HG03095 (cell line): ENCODE data around the gene WDR90.

Source experiments
- ATAC-seq: cut with Tn5 transposase; IDR thresholded peaks from one replicate; pipeline ENCODE4 v1.9.1; 2021; ENCODE audit warnings: moderate library complexity; ENCODE audit not compliant: unreplicated experiment

The WDR90 gene

DNA sequence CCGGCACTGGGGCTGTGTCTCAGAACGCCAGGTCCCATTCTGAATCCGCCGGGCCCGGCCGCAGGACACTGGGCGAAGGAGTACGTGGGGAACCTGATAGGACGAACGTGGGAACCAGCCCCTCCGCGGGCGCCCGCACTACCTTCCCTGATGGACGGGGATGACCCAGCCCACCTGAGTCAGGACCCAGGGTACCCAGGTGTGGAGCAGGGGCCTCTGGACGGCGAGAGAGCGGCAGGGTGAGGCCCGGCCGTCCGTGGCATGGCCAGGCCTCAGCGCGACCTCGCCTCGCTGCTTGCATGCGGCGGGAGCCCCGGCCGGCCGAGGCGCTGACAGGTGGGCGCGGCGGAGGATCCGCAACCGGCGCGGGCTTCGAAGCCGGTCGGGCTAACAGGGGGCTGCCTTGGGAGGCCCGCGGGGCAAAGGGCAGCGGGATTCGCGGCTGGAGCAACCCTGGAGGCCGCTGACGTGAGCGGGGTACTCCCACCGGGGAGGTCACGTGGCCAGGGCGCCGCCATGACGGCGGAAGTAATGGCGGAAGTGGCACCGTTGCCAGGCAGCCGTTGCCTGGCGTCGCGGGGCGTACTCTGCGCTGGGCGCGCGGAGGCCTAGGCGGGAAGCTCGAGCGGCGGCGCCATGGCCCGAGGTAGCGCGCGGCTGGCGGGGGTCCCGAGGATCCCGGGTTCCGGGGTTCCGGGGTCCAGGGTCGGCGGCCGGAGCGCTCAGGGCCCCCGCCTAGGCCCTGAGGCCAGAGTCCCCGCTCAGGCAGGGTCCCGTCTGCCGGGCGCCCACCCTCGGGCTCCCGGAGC is at the start of gene WDR90:
Gene WDR90, plus strand, starts transcription at position 585 of the 809 bp plus-strand sequence. Its CDS starts 52 bp downstream, at position 637.
- ATAC-seq = peak; percentile 64

DNA sequence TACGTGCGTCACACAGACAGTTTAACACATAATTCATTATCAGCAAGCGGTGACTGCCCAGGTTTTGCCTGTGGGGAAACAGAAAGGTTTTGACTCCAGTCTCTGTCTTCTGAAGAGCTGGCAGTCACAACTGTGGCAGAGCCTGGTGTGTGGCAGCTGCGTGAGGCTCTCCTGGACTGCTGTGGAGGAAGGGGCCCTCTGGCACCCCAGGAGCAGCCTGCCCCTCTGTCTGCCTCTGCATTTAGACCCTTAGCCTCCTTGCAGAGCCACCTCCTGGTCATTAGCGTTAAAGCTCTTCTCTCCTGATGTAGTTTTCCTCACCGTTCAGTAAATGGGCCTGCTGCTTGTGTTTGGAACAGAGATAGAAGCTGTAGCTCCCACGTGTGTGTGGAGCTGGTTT is 48.4 kb upstream of the WDR90 start:
- no peak for ATAC-seq

DNA sequence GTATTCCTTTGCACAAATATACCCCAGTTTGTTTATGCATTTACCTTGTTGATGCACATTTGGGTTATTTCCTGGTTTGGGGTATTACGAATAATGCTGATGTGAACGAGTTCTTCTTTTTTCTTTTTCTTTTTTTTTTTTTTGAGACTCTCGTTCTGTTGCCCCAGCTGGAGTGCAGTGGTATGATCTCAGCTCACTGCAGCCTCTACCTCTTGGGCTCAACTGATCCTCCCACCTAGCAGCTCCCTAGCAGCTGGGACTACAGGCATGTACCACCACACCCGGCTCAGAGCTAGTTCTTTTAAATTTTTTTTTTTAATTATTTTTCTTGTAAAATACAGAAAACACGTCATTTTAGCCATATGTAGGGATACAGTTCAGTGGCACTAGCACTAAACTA is 45.2 kb upstream of the WDR90 start:
- ATAC-seq = no peak

- no peak for ATAC-seq
These were observed 42.4 kb upstream of the WDR90 start for GRCh38 chr16:606656-607307.

DNA sequence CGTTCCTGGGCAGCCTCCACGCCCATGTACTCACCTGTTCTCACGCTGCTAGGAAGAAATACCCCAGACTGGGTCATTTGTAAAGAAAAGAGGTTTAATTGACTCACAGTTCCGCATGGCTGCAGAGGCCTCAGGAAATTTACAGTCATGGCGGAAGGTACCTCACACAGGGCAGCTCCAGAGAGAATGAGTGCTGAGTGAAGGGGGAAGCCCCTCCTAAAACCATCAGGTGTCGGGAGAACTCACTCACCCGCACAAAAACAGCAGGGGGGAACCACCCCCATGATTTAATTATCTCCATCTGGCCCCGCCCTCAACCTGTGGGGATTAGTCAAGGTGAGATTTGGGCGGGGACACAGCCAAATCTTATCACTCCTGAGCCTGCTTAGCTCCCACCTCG is 41.1 kb upstream of the WDR90 start:
- ATAC-seq = no peak

GRCh38 chr16:609316-609715 is 39.8 kb upstream of the WDR90 start:
- no peak for ATAC-seq

- no peak for ATAC-seq
These were observed 39.2 kb upstream of the WDR90 start for GRCh38 chr16:609984-610383.

DNA sequence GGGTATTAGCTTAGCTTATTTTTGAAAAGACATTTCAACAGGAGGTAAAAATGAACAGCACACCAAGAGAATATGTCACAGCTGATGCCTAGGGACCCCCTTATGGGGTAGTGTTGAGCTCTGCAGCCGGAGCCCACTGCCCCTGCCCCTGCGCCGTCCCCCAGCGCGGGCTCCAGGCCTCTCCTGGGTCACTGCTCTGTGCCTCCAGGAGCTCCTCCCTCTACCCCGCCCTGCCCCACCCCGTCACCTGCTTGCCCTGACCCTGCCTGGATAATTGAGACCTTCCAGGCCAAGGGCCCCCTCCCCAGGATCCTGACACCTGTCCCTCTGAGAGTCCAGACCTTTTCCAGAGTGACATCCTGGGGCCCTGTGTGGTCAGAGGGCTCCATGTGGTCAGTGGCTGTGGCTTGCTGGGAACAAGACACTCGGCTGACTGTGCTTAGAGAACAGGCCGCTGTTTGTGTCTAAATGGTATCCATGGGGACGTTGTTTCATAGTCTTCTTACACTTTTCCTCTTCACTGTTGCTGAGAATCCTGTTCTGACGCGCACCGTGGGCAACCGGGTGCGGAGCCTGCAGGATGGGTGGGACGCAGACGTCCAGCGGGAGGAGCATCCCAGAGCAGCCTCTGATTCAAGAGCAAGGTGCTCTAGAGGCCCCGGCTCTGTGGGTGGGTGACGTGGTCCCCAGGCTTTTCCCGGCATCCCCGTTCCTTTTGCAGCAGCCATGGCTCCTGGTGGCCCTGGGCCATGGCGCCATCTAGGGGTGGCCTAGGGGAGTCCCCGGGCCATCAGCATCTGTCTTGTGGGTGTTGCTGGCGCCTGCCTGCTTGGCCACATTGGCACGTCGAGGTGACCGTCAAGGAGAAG is 38.4 kb upstream of the WDR90 start:
- no peak for ATAC-seq

DNA sequence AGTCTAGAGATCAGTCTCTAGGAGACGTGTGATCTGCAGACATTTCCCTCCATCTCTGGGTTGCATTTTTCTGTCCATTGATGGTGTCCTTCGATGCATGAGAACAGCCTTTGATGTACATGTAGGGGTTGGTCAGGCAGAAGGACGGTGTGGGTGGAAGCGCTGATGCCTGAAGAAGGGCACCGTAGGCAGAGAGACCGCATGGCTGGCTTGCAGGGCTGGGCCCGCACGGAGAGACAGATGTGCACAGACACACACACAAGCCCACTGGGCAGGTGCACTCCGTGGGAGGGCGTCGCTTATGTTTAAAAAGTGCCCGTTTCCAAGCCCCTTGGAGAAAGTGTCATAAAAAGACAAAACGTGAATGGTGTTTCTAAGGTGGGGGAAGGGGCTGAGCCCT is 34.0 kb upstream of the WDR90 start:
- ATAC-seq = no peak

- no peak for ATAC-seq
These were observed 32.2 kb upstream of the WDR90 start for GRCh38 chr16:616733-617586.

DNA sequence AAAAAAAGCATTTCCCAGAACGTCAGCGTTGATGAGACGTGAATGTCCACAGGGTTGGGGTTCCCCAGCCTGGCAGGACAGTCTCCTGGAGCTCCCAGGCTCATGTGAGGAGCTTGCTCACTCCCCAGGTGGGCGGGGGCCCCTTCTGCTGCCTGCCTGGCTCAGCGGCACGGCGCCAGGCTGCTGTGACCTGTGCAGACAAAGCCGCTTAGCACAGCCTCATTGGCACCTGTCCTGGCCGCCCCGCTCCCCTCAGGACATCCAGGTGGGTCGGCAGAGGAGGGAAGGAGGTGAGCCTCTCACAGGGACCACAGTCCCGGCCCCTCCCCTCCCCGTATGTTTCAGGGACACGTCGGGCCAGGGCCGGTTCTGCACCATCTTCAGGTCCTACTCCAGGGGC is 31.3 kb upstream of the WDR90 start:
- no peak for ATAC-seq

DNA sequence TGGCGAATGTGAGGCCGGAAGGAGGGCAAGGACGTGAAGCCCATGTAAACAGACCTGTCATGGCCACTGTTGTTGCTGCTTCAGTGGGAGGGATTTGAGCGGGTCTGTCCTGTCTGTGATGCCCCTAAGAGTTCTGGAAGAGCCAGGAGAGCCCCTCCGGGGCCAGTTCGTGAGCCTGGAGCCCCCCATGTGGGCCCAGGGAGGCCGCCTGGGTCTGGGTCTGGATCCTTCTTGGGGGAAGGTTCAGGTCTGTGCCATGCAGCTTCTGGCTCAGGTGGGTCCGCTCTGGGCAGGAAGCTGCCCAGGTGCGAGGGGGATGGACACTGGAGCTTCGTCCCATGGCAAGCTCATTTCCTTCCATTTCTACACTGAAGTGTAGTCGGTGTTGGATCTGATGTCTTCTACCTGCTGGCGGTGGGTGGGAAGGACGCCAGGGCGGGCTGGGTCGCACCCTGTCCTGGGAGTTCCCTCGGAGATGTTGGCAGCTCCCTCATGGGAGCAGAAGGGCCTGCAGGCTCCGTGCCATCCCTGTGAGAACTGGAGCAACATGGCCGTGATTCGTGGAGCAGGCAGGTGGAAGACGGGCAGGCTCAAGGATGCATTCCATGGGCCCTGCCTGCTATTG is 29.6 kb upstream of the WDR90 start:
- ATAC-seq = no peak

DNA sequence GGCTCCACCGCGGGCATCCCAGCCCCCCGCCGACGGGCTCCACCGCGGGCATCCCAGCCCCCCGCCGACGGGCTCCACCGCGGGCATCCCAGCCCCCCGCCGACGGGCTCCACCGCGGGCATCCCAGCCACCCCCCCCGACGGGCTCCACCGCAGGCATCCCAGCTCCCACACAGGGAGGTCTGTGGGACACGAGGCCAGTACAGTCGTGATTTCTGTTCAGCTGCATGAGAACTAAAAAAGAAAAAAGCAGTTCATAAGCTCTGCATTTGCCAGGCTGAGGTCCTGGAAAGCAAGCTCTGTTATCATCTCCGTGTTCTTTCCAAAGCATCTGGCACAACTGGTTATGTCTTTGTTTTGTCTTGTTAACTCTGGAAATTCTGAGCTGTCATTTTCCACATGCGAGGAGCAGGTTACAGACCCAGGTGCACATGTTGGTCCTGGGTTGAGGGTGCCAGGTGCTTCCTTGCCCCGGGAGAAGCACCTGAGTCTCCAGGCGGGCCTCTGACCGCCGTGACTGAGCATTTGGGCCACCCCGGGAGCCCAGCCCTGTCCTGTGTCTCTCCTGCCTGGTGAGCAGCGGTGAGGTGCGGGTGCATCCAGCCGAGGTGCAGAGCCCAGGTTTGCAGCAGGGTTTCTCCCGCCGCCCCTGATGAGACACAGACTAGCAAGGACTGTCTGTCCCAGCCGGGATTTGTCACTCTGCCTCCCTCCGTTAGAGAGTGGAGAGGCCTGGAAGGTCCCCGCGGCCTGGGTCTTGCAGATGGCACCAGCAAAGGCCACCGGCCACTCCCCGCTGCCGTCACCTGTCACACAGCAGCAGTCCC is 28.3 kb upstream of the WDR90 start:
- no peak for ATAC-seq

DNA sequence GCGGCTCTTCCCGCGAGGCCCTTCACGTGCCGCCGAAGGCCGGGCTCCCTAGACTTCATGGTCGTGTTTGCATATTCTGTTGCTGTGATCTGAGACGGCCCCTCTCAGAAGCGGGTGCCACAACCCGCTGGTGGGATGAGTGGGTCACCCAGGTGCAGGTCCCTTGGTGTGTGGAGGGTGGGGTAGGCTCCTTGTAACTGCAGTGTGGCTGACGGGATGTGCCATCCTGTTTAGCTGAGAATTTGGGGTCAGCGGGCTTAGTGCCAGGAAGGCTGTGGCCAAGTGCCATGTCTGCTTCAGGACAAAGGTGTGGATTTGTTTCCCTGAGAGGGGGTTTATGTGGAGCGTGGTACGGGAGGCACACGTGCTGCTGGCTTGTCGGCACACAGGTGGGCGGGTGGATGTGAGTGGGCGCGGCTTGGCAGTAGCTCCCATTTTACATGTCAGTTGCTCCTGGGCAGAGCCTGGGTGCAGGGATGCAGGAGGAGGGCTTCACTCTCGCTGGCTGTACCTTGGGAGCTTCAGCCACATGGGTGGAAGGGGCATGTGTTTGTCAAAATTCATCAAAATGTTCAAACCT is 27.5 kb upstream of the WDR90 start:
- no peak for ATAC-seq

- ATAC-seq = no peak
These were observed 26.3 kb upstream of the WDR90 start for GRCh38 chr16:622920-623280.

GRCh38 chr16:624526-625070 is 24.6 kb upstream of the WDR90 start:
- ATAC-seq = no peak

DNA sequence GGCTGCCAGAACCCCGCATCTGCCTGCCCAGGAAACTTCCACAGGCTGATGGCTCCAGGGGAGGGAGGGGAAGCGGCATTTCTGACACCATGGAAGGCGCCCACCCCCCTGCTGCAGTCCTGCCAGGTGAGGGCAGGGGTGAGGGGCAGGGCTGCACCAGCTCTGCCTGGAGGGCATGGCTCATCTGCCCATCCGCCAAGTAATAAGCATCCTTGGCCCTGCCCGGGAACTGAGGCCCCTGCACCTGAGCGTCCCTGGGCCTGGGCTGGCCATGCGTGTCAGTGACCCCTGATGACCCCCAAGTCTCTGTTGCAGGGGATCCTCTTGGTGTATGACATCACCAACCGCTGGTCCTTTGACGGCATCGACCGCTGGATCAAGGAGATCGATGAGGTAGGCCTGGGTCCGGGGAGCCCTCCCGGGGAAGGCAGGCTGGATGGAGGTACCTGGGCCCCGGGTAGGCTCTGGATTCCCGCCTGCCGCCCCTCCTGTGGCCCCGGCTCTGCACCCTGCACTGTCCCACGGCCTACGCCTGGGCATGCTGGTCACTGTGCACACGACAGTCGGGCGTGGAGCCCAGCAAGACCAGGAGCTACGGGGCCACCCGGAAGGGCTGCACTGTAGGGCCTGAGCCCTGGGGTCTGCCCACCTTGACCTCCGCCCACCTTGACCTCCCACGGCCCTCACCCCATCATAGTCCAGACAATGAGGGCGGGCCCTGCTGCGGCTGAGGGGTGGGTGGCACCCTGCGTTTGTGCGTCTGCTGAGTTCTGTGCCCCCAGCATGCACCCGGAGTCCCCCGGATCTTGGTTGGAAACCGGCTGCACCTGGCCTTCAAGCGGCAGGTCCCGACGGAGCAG is 23.8 kb upstream of the WDR90 start:
- ATAC-seq = no peak
